Measurements from ENCODE around the gene ORC5.

ORC5 gene

DNA sequence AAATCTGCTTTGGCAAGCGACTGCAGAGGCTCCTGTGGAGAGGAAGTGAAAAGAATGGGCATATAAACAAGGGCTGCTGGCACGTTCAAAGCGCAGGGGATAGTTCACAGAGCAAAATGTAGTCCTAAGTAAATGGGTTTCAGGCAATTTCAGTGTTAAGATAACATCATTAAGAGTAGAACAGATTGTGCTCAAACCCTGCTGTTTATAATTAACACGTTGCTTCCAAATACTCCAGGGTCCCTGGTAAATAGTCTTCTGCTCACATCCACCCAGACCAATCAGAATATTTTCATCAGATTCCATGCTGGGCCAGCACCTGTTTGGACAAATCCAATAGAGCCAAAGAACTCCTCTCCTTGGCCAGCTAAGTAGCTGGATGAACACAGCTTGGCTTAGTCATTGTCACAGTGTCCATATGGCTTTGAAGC, 81.4 kb downstream of the ORC5 start:
- DNase-seq (ENCODE audit: low spot score) = no peak

DNA sequence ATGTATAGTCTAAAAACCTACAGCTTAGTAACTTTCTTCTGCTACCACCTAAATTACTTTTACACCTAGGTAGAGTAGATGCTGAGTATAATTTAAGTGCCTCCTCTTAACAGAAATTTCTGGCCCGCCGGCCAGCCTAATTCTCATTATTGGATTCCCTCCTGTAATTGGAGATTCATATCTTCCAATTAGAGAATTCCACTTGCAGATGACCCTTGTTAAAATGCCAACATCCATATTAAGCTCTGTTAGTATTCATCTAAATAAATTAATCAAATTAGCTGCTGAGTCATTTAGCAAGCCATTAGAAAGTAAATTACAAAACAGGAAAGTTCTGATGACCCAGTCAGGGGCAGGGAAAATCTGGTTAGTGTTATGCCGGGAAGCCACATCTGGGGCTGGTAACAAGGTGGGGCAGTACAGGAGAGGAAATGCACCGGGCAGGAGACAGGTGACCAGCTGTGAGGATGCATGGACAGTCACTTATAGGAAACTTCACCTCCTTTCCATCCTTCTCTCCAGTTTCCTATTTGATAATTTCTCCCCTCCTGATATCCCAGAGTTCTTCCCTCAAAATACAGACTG, 82.8 kb downstream of the ORC5 start:
- DNase-seq (ENCODE audit: low spot score) = no peak

DNA sequence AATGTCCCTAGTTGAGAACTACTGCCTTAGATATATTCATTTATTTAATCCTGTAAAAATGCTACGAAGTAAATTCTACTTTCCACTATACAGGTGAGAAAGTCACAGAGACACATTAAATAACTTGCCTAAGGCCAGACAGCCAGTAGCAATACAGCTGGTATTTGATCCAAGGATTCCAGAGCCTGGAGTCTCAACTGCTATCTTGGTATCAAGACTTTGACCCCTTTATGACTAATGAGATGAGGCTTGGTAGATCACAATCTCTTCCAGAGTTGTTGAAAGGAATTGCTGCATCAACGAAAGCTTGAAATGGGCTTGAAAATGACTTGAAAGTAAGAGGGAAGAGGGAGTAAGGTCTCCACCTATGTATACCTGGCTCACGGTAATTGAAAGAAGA, 83.3 kb downstream of the ORC5 start:
- DNase-seq (ENCODE audit: low spot score) = no peak

DNA sequence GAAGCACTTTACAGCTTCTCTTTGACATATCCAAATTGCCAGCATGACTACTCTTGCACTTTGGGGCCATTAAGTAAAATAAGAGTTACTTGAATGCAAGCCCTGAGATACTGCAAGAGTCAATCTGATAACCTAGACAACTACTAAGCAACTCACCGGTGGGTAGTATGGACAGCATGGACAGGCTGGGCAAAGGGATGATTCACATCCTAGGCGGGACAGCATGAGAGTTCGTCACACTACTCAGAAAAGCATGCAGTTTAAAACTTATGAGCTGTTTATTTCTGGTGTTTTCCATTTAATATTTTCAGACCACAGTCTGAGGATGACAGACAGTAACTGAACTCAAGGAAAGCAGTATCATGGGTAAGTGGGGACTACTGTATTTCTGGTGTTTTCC, 84.0 kb downstream of the ORC5 start:
- no peak for DNase-seq (ENCODE audit: low spot score)

DNA sequence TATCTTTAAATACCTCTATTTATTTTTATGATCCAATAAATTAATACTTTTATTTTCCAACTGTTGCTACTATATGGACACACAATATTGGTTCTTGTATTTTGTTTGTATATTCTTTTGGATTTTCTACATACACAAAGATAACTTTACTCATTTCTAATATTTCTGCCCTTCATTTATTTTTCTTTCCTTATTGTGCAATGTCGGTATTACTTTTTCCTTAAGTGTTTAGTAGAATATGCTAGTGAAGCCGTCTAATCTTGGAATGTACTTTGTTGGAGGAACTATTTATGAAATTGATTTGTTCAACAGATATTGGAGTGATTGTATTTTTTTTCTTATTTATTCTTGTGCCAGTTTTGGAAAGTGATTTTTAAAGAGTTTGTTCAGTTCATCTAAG, 94.0 kb downstream of the ORC5 start:
- DNase-seq (ENCODE audit: low spot score) = no peak

DNA sequence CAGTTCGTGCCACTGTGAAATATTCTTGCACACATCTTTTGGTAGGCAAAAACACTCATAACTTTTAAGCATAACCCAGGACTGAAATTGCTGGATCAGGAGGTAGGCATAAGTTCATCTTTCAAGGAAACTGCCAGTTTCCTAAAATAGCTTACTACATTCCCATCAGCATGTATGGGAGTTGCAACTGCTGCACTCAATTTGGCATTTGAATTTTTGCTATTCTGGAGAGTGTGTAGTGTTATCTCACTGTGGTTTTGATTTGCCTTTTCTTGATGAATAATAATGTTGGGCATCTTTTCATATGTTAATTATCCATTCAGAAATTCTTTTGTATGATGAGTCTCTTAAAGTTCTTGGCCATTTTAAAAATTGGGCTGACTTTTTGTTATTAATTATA, 95.2 kb downstream of the ORC5 start:
- no peak for DNase-seq (ENCODE audit: low spot score)

DNA sequence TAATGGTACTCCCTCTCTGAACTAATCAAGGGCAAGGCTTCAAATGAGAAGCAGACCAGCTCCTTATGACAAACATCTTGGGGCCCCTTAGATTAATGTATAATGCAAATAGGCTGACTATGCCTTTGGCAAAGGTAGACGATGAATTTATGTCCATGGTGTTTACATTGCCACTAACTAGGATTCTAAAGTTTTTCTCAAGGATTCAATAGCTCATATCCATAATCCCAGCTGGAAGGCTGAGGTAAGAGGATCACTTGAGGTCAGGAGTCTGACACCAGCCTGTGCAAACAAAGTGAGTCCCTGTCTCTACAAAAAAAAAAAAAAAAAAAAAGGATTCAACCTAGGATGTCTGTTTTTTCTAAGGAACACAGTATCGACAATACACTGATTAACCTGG, 96.5 kb downstream of the ORC5 start:
- DNase-seq (ENCODE audit: low spot score) = no peak

DNA sequence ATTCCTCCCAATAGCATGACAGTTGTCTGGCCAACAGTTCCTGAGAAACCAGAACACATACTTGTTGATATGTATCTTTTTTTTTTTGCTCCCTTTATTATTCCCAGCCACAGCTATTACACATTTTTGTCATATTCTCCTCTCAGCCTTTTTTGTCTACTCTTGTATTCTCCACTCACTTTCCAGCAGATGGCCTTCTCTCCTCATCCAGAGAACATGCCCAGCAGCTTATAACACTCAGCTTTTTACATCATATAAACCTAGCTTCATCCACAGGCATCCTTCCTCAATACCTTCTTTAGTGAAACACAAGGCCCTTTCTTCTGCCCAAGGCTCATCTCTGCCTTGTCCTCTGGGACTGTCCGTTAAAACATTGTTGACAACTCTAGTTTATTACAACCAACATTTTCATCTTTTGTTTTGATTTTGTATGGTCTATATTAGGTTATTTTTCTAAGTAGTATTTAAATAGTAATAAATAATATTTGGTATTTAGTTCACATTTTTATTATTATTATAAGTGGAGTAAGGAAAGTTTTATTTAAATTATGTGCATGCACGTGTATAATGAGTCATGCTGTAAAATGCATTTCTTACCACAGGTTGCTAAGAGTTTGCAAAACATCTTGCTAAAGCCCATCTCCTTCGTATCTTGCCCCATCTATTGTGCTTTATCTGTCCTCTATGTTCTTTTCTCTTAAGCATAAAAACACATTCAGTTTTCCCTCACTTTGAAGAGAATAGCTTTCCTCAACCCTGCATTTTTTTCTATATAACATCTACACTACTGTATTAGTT, 101.5 kb downstream of the ORC5 start:
- no peak for DNase-seq (ENCODE audit: low spot score)

DNA sequence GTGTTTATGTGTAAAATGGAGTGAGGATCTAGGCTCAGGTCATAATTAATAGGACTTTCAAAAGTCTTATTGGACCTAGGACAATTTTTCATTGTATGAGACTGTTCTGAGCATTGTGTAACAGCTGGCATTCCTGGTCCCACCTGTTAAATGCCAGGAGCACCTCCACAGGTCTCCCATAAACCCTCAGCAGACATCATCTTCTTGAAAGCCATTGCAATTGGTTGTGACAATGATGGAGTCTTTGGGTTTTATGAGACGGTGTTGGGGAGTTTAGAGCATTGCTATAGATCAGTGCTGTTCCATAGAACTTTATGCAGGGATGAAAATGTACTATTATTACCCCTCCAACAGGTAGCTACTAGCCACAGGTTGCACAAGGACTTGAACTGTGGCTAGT, 108.9 kb downstream of the ORC5 start:
- DNase-seq (ENCODE audit: low spot score) = no peak

DNA sequence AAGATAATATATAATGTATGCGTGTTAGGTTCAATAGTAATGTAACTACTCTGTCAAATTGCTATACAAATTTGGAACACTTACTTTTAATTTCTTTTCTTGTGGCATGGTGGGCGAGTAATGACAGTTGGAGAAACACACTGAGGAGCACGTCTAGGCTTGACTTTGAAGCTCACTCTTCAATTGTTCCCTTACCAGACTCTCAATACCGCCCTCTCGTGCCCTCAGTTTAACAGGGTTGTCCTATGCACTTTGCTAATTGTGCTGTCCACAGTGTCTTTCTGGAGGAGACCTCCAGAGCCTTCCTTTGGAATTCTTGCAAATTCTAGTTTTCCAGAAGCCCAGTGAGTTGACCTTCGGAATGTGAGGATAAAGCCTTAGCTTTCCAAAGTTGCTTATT, 111.1 kb downstream of the ORC5 start:
- no peak for DNase-seq (ENCODE audit: low spot score)

DNA sequence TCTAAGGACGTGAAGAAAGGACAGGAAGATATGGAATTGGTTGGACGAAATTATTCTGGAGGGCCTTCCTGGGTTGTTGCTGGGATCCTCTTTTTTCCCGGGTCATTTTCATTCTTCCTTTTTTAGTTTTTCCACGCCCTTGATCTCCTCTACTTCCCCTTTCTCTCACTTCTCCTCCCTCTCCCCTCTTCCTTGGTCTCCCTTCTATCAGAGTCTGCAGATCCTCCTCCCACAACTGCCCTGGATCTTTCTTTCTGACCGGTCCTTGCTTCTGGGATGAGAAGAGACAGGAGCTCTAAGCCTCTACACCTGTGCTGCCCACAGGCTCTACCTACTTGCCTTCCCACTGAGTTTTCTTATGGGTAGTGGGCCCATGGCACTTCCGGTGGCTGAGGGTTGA, 114.7 kb downstream of the ORC5 start:
- no peak for DNase-seq (ENCODE audit: low spot score)

DNA sequence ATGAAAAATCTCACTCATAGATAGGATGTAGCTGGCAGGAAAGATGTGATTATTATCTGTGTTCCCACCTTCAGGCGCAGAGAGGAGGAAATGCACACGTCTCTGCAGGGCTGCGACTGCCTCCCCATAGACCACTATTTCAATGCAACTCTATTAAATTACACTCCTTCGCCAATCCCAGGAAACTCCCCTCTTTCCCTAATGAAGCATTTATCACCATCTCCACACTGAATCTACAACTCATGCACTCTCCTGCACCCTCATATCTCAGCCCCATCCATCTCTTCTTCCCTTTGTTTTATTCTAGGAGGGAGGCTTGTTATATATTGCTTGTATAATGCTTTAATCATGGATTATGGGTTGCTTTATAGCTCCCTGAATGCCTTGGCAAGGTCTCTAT, 116.6 kb downstream of the ORC5 start:
- DNase-seq (ENCODE audit: low spot score) = no peak

DNA sequence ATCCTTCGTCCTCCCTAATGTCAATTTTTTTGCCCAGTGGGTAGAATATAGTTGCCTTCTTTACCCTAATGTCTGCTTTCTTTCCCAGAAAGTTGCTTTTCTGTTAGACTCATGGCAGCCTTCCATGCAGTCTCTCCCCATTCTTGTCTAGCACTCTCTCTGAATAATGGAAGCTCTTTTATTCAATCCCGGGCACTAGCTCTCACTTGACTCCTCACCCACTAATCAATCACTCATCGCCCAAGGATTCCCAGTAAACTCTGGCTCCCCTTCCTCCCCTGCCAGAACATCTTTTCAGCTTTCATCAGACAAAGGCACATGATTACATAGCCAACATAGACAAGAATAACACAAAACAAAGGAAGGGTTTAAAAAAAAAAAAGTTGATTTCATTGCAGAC, 118.2 kb downstream of the ORC5 start:
- no peak for DNase-seq (ENCODE audit: low spot score)

DNA sequence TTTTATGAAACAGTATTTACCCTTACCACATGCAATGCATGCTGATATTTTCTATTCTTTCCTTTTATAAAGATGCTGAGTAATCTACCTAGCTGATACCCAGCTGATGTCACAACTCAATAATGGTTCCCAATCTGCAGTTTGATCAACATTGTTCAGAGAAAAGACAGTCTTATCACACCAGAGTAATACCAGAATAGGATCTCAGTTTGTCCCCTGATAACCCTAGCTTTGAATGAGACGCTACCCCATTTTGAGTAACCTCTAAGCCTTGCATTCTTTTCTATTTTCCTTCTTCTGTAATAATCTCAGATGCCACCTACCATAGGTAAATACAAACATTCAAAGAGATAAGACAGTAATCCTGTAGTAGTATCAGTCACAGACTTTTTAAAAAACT, 118.8 kb downstream of the ORC5 start:
- DNase-seq (ENCODE audit: low spot score) = no peak

Data from germinal center (tissue), 1 donor.